ENCODE results near the gene NKAPD1.
"Not testable (repeated sequence)": the region's sequence is repeated elsewhere in the genome, so short reads cannot be mapped to it uniquely, and the experiment has no call there.

Gene NKAPD1, protein sequence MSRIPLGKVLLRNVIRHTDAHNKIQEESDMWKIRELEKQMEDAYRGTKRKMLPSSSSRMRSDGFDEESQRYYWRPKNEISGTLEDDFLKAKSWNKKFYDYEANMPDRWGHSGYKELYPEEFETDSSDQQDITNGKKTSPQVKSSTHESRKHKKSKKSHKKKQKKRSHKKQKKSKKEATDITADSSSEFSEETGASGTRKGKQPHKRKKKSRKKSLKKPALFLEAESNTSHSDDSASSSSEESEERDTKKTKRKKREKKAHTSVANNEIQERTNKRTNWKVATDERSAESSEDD

DNA sequence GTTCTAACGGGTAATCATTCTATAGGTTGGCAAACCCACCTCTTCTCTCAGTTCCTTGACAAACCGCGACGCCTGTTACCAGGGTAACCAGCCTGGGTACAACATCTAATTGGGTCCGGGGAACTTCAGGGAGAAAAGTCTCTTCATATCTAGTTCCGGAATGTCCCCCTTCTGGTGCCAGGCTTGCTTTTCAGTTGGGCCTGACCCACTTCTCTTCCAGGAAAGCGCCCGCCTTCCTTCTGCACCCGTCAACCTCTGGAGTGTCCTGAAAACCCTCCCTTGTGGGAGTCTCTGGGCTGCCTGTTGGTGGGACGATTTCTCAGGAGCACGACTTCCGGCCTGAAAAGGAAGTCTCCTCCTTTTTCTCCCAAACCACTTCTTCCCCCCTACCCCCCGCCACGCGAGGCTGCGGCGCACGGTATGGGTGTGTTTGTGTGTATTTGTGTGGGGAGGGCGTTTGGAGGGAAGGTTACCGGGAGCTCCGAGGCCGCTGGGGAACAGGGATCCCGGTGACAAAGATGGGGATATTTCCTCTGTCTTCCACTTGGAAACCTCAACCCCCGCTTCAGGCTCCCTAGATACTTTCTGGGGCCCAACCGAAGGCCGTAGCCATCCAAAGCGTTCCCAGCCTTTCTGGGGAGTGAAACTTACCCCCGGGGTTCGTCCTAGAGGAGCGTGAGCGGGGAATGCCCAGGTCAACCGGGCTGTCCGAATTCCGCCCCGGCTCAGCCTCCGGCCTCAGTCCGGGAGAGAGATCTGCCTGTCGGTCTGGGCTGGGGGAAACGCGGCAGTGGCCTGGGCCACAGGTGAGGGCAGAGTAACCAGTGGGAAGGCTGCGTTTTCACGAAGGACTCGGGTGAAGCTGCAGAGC is at the start of gene NKAPD1, which contains the start of gene PIH1D2:
NKAPD1 (plus strand) TSS at position 359 of the 871 bp plus-strand sequence. CDS start 1,276 bp downstream, outside the sequence.
PIH1D2 (minus strand) TSS at position 77 of the 871 bp plus-strand sequence. CDS start 843 bp downstream, outside the sequence.
- peaks cover 6% of the 10 kb centered on the region in 2 donors for H3K4me1 ChIP-seq (ENCODE audit: control insufficient read depth in 2 of 2, insufficient read depth in 2 of 2, low read length in 2 of 2)

DNA sequence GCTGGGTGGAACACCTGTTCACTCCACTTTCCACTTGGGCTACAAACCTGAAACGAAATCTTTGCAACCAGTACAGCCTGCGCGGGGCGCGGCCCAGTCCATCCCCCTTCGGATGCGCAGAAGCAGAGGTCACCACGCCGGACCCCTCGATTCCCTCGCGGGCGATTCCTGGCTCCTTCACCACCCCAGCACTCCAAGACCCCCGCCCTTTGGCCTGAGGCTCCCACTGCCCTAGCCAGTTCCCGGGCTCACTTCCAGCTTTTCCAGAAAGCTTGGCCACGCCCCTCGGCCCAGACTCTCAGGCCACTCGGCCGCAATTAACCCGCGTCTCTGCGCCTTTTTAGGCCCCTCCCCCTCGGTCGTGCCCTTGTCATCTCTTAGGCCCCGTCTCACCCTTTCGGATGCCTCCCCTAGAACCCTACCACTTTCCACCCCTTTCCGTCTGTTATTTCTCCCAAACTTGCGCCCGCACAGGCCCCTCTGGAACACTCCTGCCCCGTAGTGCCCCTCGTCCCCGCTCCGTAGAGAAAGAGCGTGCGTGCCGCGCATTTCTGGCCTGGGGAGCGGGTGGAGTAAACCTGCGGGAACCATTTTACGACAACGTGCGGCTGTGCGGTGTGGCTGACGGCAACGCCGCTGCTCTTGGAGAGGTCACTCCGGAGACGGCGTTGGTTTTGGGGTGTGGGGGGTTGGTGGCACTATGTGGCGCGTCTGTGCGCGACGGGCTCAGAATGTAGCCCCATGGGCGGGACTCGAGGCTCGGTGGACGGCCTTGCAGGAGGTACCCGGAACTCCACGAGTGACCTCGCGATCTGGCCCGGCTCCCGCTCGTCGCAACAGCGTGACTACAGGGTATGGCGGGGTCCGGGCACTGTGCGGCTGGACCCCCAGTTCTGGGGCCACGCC is 49.1 kb upstream of the NKAPD1 start, which contains the start of gene DLAT:
DLAT (plus strand) TSS at position 636 of the 906 bp plus-strand sequence; CDS start at position 701, 65 bp downstream.
- Histone ChIP-seq H3K36me3 (ENCODE audit: control insufficient read depth in 2 of 2, insufficient read depth in 2 of 2, low read length in 2 of 2) (peaks cover 20 to 27% of the 10 kb centered on the region in 2 donors), H3K27me3 (ENCODE audit: control insufficient read depth in 2 of 2, insufficient read depth in 2 of 2, low read length in 2 of 2) (no peaks in the 10 kb centered on the region), H3K27ac (ENCODE audit: low read depth in 2 of 2, low read length in 2 of 2) (peak within 1 kb of the TSS; percentile 93 to 96), H3K9me3 (ENCODE audit: control insufficient read depth in 2 of 2, low read length in 2 of 2) (no peaks in the 10 kb centered on the region), H3K9ac (ENCODE audit: low read depth in 1 of 2, low read length in 2 of 2) (peak within 1 kb of the TSS; percentile 85 to 96), H3K4me1 (ENCODE audit: control insufficient read depth in 2 of 2, insufficient read depth in 2 of 2, low read length in 2 of 2) (peaks cover 4 to 8% of the 10 kb centered on the region in 2 donors), H3K4me3 (ENCODE audit: low read length in 2 of 2) (peak within 1 kb of the TSS; percentile 88 to 97)

More for the DNA sequence above, at the start of gene NKAPD1, which contains the start of gene PIH1D2:
- Histone ChIP-seq H3K27ac (ENCODE audit: low read depth in 2 of 2, low read length in 2 of 2) (peak within 1 kb of the TSS; percentile 90 to 92), H3K27me3 (ENCODE audit: control insufficient read depth in 2 of 2, insufficient read depth in 2 of 2, low read length in 2 of 2) (no peaks in the 10 kb centered on the region), H3K9ac (ENCODE audit: low read depth in 1 of 2, low read length in 2 of 2) (peak within 1 kb of the TSS; percentile 87 to 90), H3K4me3 (ENCODE audit: low read length in 2 of 2) (peak within 1 kb of the TSS; percentile 92 to 95), H3K36me3 (ENCODE audit: control insufficient read depth in 2 of 2, insufficient read depth in 2 of 2, low read length in 2 of 2) (peaks cover 7 to 19% of the 10 kb centered on the region in 2 donors), H3K9me3 (ENCODE audit: control insufficient read depth in 2 of 2, low read length in 2 of 2) (no peaks in the 10 kb centered on the region)

DNA sequence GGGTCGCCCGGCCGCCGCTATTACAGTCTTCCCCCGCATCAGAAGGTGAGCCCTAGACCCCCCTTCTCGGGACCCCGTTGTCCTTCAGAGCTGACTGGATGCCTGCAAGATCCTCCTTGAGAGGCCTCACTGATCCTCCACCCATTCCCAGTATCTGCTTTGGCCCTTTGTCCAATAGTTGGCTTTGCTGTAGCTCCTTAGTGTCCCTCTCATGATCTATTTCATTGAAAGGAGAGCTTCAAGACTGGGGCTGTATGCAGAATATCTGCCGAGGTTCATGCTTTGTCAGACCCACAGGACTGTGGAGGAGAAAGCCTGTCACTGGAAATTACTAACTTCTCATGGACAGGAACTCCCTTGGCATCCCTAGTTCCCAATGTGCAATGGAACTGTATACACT is 48.4 kb upstream of the NKAPD1 start:
- Histone ChIP-seq H3K4me1 (ENCODE audit: control insufficient read depth in 2 of 2, insufficient read depth in 2 of 2, low read length in 2 of 2) (peaks cover 4 to 8% of the 10 kb centered on the region in 2 donors), H3K9ac (ENCODE audit: low read depth in 1 of 2, low read length in 2 of 2) (peak overlapping the region; percentile 85 to 96), H3K4me3 (ENCODE audit: low read length in 2 of 2) (peak overlapping the region; percentile 88 to 97), H3K36me3 (ENCODE audit: control insufficient read depth in 2 of 2, insufficient read depth in 2 of 2, low read length in 2 of 2) (peaks cover 24 to 30% of the 10 kb centered on the region in 2 donors), H3K27me3 (ENCODE audit: control insufficient read depth in 2 of 2, insufficient read depth in 2 of 2, low read length in 2 of 2) (no peaks in the 10 kb centered on the region), H3K9me3 (ENCODE audit: control insufficient read depth in 2 of 2, low read length in 2 of 2) (no peaks in the 10 kb centered on the region), H3K27ac (ENCODE audit: low read depth in 2 of 2, low read length in 2 of 2) (peak overlapping the region; percentile 93 to 96)

DNA sequence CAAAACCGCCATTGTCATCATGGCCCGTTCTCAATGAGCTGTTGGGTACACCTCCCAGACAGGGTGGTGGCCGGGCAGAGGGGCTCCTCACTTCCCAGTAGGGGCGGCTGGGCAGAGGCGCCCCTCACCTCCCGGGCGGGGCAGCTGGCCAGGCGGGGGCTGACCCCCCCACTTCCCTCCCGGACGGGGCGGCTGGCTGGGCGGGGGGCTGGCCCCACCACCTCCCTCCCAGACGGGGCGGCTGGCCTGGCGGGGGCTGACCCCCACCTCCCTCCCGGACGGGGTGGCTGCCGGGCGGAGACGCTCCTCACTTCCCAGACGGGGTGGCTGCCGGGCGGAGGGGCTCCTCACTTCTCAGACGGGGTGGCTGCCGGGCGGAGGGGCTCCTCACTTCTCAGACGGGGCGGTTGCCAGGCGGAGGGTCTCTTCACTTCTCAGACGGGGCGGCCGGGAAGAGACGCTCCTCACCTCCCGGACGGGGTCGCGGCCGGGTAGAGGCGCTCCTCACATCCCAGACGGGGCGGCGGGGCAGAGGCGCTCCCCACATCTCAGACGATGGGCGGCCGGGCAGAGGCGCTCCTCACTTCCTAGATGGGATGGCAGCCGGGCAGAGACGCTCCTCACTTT is 47.2 kb upstream of the NKAPD1 start:
- H3K4me3 ChIP-seq (ENCODE audit: low read length in 2 of 2); H3K27me3 ChIP-seq (ENCODE audit: control insufficient read depth in 2 of 2, insufficient read depth in 2 of 2, low read length in 2 of 2); H3K4me1 ChIP-seq (ENCODE audit: control insufficient read depth in 2 of 2, insufficient read depth in 2 of 2, low read length in 2 of 2); H3K9ac ChIP-seq (ENCODE audit: low read depth in 1 of 2, low read length in 2 of 2); H3K27ac ChIP-seq (ENCODE audit: low read depth in 2 of 2, low read length in 2 of 2); H3K9me3 ChIP-seq (ENCODE audit: control insufficient read depth in 2 of 2, low read length in 2 of 2): not testable (repeated sequence)
- H3K36me3 ChIP-seq (ENCODE audit: control insufficient read depth in 2 of 2, insufficient read depth in 2 of 2, low read length in 2 of 2), result peaks cover 28 to 31% of the 10 kb centered on the region in 2 donors

DNA sequence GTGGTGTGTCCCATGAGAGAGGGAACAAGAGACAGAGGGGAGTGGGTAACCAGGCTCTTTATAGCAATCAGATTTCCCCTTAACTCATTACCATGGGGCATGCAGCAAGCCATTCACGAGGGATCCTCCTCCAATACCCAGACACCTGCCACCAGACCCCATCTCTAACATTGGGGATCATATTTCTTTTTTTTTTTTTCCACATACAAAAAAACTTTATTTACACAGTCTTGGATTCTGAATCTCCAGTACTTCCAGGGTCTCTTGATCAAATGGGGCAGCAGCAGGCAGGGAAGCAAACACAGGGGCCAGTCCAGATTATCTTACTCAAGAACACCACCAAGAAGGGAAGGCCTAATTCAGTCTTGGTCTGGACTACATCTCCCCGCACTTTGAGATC is 44.6 kb upstream of the NKAPD1 start:
- peaks cover 37 to 45% of the 10 kb centered on the region in 2 donors for H3K36me3 ChIP-seq (ENCODE audit: control insufficient read depth in 2 of 2, insufficient read depth in 2 of 2, low read length in 2 of 2)

DNA sequence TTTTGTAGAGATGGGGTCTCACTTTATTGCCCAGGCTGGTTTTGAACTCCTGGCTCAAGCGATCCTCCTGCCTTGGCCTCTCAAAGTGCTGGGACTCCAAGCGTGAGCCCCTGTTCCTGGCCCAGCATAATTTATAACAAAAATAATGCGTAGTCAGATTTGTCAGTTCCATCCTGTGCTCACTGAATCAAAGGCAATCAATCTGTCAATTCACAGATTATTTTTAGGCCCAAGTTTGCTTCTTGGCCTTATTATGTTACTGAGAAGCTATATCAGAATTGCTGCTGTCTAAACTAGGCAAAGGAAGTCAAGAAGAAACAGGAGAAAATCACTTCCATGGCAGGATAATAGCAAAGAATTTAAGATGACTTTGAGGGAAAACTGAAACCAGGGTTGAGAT is 40.2 kb upstream of the NKAPD1 start:
- Histone ChIP-seq H3K4me3 (ENCODE audit: low read length in 2 of 2) (no peak overlapping the region), H3K27ac (ENCODE audit: low read depth in 2 of 2, low read length in 2 of 2) (no peak overlapping the region), H3K36me3 (ENCODE audit: control insufficient read depth in 2 of 2, insufficient read depth in 2 of 2, low read length in 2 of 2) (peaks cover 49% of the 10 kb centered on the region in 2 donors), H3K9me3 (ENCODE audit: control insufficient read depth in 2 of 2, low read length in 2 of 2) (no peaks in the 10 kb centered on the region), H3K9ac (ENCODE audit: low read depth in 1 of 2, low read length in 2 of 2) (no peak overlapping the region), H3K27me3 (ENCODE audit: control insufficient read depth in 2 of 2, insufficient read depth in 2 of 2, low read length in 2 of 2) (no peaks in the 10 kb centered on the region), H3K4me1 (ENCODE audit: control insufficient read depth in 2 of 2, insufficient read depth in 2 of 2, low read length in 2 of 2) (no peaks in the 10 kb centered on the region)

More for the DNA sequence above, 44.6 kb upstream of the NKAPD1 start:
- H3K9ac ChIP-seq (ENCODE audit: low read depth in 1 of 2, low read length in 2 of 2), result no peak overlapping the region
- no peaks in the 10 kb centered on the region for H3K27me3 ChIP-seq (ENCODE audit: control insufficient read depth in 2 of 2, insufficient read depth in 2 of 2, low read length in 2 of 2)
- no peak overlapping the region for H3K27ac ChIP-seq (ENCODE audit: low read depth in 2 of 2, low read length in 2 of 2)
- no peaks in the 10 kb centered on the region for H3K9me3 ChIP-seq (ENCODE audit: control insufficient read depth in 2 of 2, low read length in 2 of 2)
- peaks cover 0 to 3% of the 10 kb centered on the region in 2 donors for H3K4me1 ChIP-seq (ENCODE audit: control insufficient read depth in 2 of 2, insufficient read depth in 2 of 2, low read length in 2 of 2)
- no peak overlapping the region for H3K4me3 ChIP-seq (ENCODE audit: low read length in 2 of 2)

DNA sequence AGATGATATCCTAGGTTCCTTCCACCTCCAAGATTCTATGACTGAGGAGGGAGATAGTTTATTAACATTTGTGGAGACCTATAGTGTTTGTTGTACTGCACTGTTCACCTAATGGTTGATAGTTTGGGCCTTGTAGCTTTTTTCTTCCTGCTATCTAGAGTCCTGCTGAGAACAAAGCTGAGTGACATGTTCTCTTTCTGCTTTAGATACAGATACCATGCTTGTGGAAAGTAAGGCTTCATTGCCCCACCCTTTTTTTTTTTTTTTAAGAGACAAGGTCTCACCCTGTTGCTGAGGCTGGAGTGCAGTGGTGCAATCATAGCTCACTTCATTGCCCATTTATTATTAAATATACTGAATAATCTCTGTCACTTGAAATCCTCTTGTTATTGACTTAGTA is 36.6 kb upstream of the NKAPD1 start:
- no peak overlapping the region for H3K4me3 ChIP-seq (ENCODE audit: low read length in 2 of 2)
- no peaks in the 10 kb centered on the region for H3K4me1 ChIP-seq (ENCODE audit: control insufficient read depth in 2 of 2, insufficient read depth in 2 of 2, low read length in 2 of 2)
- H3K9me3 ChIP-seq (ENCODE audit: control insufficient read depth in 2 of 2, low read length in 2 of 2), result no peaks in the 10 kb centered on the region
- H3K27ac ChIP-seq (ENCODE audit: low read depth in 2 of 2, low read length in 2 of 2), result no peak overlapping the region
- no peaks in the 10 kb centered on the region for H3K27me3 ChIP-seq (ENCODE audit: control insufficient read depth in 2 of 2, insufficient read depth in 2 of 2, low read length in 2 of 2)
- no peak overlapping the region for H3K9ac ChIP-seq (ENCODE audit: low read depth in 1 of 2, low read length in 2 of 2)
- peaks cover 42 to 47% of the 10 kb centered on the region in 2 donors for H3K36me3 ChIP-seq (ENCODE audit: control insufficient read depth in 2 of 2, insufficient read depth in 2 of 2, low read length in 2 of 2)

DNA sequence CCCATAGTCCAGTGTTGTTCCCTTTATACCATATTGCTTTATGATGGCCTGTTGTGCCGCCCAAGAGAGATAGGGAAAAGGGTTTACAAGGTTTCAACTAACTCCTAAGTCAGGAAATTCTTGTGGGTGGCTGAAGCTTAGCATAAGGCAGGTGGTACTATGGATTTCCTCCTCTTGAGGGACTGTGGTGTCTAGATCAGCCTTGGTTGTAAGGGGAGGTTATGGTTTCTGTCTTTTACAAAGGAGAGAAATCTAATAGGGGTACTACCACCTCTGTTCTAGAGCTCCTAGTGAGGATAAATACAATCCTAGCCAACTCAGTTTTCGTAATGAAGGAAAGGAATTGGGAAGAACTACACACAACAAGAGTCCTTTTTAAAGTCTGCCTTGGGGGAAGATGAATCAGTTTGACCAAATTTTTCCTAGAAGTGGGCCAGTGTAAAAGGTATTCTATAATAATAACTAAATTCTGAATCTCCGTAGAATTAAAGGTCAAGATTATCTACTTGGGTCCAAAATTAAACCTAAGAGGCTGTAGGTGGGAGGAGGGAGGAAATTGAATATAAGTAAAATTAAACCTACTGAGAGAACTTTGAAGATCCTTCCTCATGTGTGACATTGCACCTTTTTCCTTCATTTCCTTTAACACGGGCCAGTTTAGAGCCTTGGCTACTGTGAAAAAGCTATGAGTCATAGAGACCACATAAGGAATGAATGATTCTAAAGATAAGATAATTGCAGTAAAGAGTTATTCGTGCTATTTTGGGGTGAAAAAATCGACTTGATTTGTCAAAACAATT is 31.7 kb upstream of the NKAPD1 start:
- H3K4me1 ChIP-seq (ENCODE audit: control insufficient read depth in 2 of 2, insufficient read depth in 2 of 2, low read length in 2 of 2), result no peaks in the 10 kb centered on the region
- no peaks in the 10 kb centered on the region for H3K27me3 ChIP-seq (ENCODE audit: control insufficient read depth in 2 of 2, insufficient read depth in 2 of 2, low read length in 2 of 2)
- H3K9ac ChIP-seq (ENCODE audit: low read depth in 1 of 2, low read length in 2 of 2), result no peak overlapping the region
- H3K36me3 ChIP-seq (ENCODE audit: control insufficient read depth in 2 of 2, insufficient read depth in 2 of 2, low read length in 2 of 2), result peaks cover 45 to 53% of the 10 kb centered on the region in 2 donors
- no peak overlapping the region for H3K4me3 ChIP-seq (ENCODE audit: low read length in 2 of 2)
- H3K9me3 ChIP-seq (ENCODE audit: control insufficient read depth in 2 of 2, low read length in 2 of 2), result no peaks in the 10 kb centered on the region
- no peak overlapping the region for H3K27ac ChIP-seq (ENCODE audit: low read depth in 2 of 2, low read length in 2 of 2)
